SK-N-SH (cell line): ENCODE results near the gene FN3K.

ENCODE experiments used
- CTCF ChIP-seq: fragments of 200-600 bp; sonication (generic); IDR thresholded peaks from 2 replicates; pipeline ENCODE4 v1.6.1; 2017; ENCODE audit warnings: antibody characterized with exemption, mild to moderate bottlenecking, moderate library complexity
- EP300 ChIP-seq, 2 experiments: IDR thresholded peaks; 2 replicates each; pipeline versions ENCODE4 v1.4.0 to v1.6.1; 2012; ENCODE audit warnings: borderline replicate concordance in 1 of 2, low read depth in 1 of 2, low read length in 1 of 2
- EZH2phosphoT487 ChIP-seq: fragments of 200-600 bp; sonication (generic); IDR thresholded peaks from 2 replicates; pipeline ENCODE4 v1.6.1; 2017; ENCODE audit warnings: low read depth, mixed run types, mild to moderate bottlenecking, antibody characterized with exemption, moderate library complexity, borderline replicate concordance
- JUND ChIP-seq: IDR thresholded peaks from 2 replicates; pipeline ENCODE4 v1.4.0; 2012
- MXI1 ChIP-seq: IDR thresholded peaks from 2 replicates; pipeline ENCODE4 v1.6.1; 2012; ENCODE audit warnings: mild to moderate bottlenecking, low read depth, low read length, improper control_type of control experiment
- NRF1 ChIP-seq: IDR thresholded peaks from 2 replicates; pipeline ENCODE4 v1.6.1; 2012; ENCODE audit warnings: low read depth, mild to moderate bottlenecking, low read length
- POLR2AphosphoS5 ChIP-seq: IDR thresholded peaks from 2 replicates; pipeline ENCODE4 v1.6.1; 2012; ENCODE audit warnings: low read depth, low read length
- RAD21 ChIP-seq: IDR thresholded peaks from 2 replicates; pipeline ENCODE4 v1.6.1; 2012; ENCODE audit warnings: mild to moderate bottlenecking, low read length
- RCOR1 ChIP-seq: fragments of 150-350 bp; IDR thresholded peaks from 2 replicates; pipeline ENCODE4 v1.6.1; 2017; ENCODE audit warnings: antibody characterized with exemption, low read length
- REST ChIP-seq: IDR thresholded peaks from 2 replicates; pipeline ENCODE4 v1.6.1; 2012; ENCODE audit warnings: mild to moderate bottlenecking, low read depth, low read length, moderate library complexity
- SMC3 ChIP-seq: IDR thresholded peaks from 2 replicates; pipeline ENCODE4 v1.6.1; 2012; ENCODE audit warnings: low read depth, low read length, improper control_type of control experiment

- TF ChIP-seq CTCF (no peak), NRF1 (no peak), JUND (no peak), RAD21 (no peak), REST (no peak), POLR2AphosphoS5 (no peak), RCOR1 (no peak), SMC3 (no peak), MXI1 (no peak), EP300 (IDR thresholded peaks at IDR 0.05; ENCODE audit: borderline replicate concordance in 1 of 2, low read depth in 1 of 2, low read length in 1 of 2) (no peak), EZH2phosphoT487 (no peak)
These were observed 12.1 kb upstream of the FN3K start for GRCh38 chr17:82723169-82723807.
